Trophoblast cell (in vitro differentiated cells and primary cell): ENCODE data around the gene IPMK.
"Not testable (repeated sequence)": the region's sequence is repeated elsewhere in the genome, so short reads cannot be mapped to it uniquely, and the experiment has no call there.

ENCODE experiments used
- DNase-seq, 2 donors: peaks; one replicate each; pipeline ENCODE4 v3.0.0-alpha.2; 2016
- H2AFZ ChIP-seq: 2 replicates; pipeline ENCODE4 v1.6.1; 2013; ENCODE audit warnings: low read length, moderate library complexity, mild to moderate bottlenecking; ENCODE audit not compliant: insufficient read depth, poor library complexity
- H2AK5ac ChIP-seq: 2 replicates; pipeline ENCODE4 v1.6.1; 2013; ENCODE audit warnings: mild to moderate bottlenecking, low read length
- H2BK120ac ChIP-seq: 2 replicates; pipeline ENCODE4 v1.6.1; 2013; ENCODE audit warnings: low read length, mild to moderate bottlenecking, moderate library complexity; ENCODE audit not compliant: insufficient read depth, poor library complexity
- H2BK12ac ChIP-seq: 2 replicates; pipeline ENCODE4 v1.6.1; 2013; ENCODE audit warnings: mild to moderate bottlenecking, low read length, moderate library complexity
- H2BK5ac ChIP-seq: 2 replicates; pipeline ENCODE4 v1.6.1; 2013; ENCODE audit warnings: low read length, low read depth, moderate library complexity, mild to moderate bottlenecking; ENCODE audit not compliant: poor library complexity
- H3K14ac ChIP-seq: 2 replicates; pipeline ENCODE4 v1.6.1; 2013; ENCODE audit warnings: mild to moderate bottlenecking, low read length
- H3K18ac ChIP-seq: 2 replicates; pipeline ENCODE4 v1.6.1; 2013; ENCODE audit warnings: mild to moderate bottlenecking, low read length
- H3K23ac ChIP-seq: 2 replicates; pipeline ENCODE4 v1.6.1; 2013; ENCODE audit warnings: low read length
- H3K27ac ChIP-seq: 2 replicates; pipeline ENCODE4 v1.5.1; 2013; ENCODE audit warnings: low read depth, mild to moderate bottlenecking, inconsistent platforms, low read length, moderate library complexity
- H3K27me3 ChIP-seq: 2 replicates; pipeline ENCODE4 v1.6.1; 2013; ENCODE audit warnings: inconsistent platforms, mild to moderate bottlenecking, low read length, moderate library complexity; ENCODE audit not compliant: insufficient read depth
- H3K36me3 ChIP-seq, 2 experiments: 1 replicate in 1 of 2; 2 replicates in 1 of 2; pipeline ENCODE4 v1.6.1; 2013; ENCODE audit warnings: low read length in 2 of 2, mild to moderate bottlenecking in 2 of 2, moderate library complexity in 1 of 2; ENCODE audit not compliant: insufficient read depth in 2 of 2, control insufficient read depth in 1 of 2
- H3K4ac ChIP-seq: 2 replicates; pipeline ENCODE4 v1.6.1; 2013; ENCODE audit warnings: low read depth, mild to moderate bottlenecking, low read length, moderate library complexity
- H3K4me1 ChIP-seq, 2 experiments: 1 replicate in 1 of 2; 2 replicates in 1 of 2; pipeline ENCODE4 v1.6.1; 2013; ENCODE audit warnings: low read length in 2 of 2, mild to moderate bottlenecking in 2 of 2, moderate library complexity in 1 of 2; ENCODE audit not compliant: insufficient read depth in 2 of 2, control insufficient read depth in 1 of 2
- H3K4me2 ChIP-seq: 2 replicates; pipeline ENCODE4 v1.6.1; 2013; ENCODE audit warnings: inconsistent platforms, mild to moderate bottlenecking, low read length, moderate library complexity
- H3K4me3 ChIP-seq: 2 replicates; pipeline ENCODE4 v1.5.1; 2013; ENCODE audit warnings: mild to moderate bottlenecking, low read depth, low read length, inconsistent platforms
- H3K79me1 ChIP-seq: one replicate; pipeline ENCODE4 v1.6.1; 2013; ENCODE audit warnings: low read length
- H3K79me2 ChIP-seq: 2 replicates; pipeline ENCODE4 v1.6.1; 2013; ENCODE audit warnings: low read length, mild to moderate bottlenecking; ENCODE audit not compliant: control insufficient read depth, insufficient read depth, poor library complexity
- H3K9ac ChIP-seq: 2 replicates; pipeline ENCODE4 v1.6.1; 2013; ENCODE audit warnings: mild to moderate bottlenecking, low read length
- H3K9me3 ChIP-seq: 2 replicates; pipeline ENCODE4 v1.6.1; 2013; ENCODE audit warnings: low read depth, mild to moderate bottlenecking, control low read depth, inconsistent platforms, low read length; ENCODE audit not compliant: insufficient read depth
- H4K12ac ChIP-seq: 2 replicates; pipeline ENCODE4 v1.6.1; 2013; ENCODE audit warnings: low read depth, mild to moderate bottlenecking, low read length, moderate library complexity
- H4K8ac ChIP-seq: 2 replicates; pipeline ENCODE4 v1.6.1; 2013; ENCODE audit warnings: low read depth, mild to moderate bottlenecking, low read length, moderate library complexity
- H4K91ac ChIP-seq: one replicate; pipeline ENCODE4 v1.6.1; 2013; ENCODE audit warnings: low read depth, mild to moderate bottlenecking, low read length, moderate library complexity
- WGBS: extraction: QIAGEN DNeasy Blood & Tissue Kit; methylation state at CpG from one replicate; pipeline ENCODE4 v1.1.7; 2013; ENCODE audit warnings: missing lambda C conversion rate; ENCODE audit not compliant: insufficient read length, insufficient coverage; ENCODE audit errors: extremely low coverage; 5-methylcytosine and 5-hydroxymethylcytosine counted together

Gene IPMK

GRCh38 chr10:58256013-58256780 is 11.5 kb downstream of the IPMK start:
- DNase-seq = peak; percentile 89 to 91
- not testable (repeated sequence) for H4K8ac ChIP-seq, H3K14ac ChIP-seq, H2AFZ ChIP-seq, H2BK120ac ChIP-seq, H3K79me2 ChIP-seq, H3K36me3 ChIP-seq, H4K91ac ChIP-seq, H3K79me1 ChIP-seq, H3K27me3 ChIP-seq, H3K4me1 ChIP-seq, H3K9ac ChIP-seq, H3K4ac ChIP-seq, H2BK5ac ChIP-seq, H3K9me3 ChIP-seq, H3K4me3 ChIP-seq, H2AK5ac ChIP-seq, H4K12ac ChIP-seq, H2BK12ac ChIP-seq, H3K4me2 ChIP-seq, H3K23ac ChIP-seq, H3K18ac ChIP-seq
- no CpG with 5 or more reads among the region's 7 CpGs for WGBS
- H3K27ac ChIP-seq = peak overlapping the region; percentile 26

DNA sequence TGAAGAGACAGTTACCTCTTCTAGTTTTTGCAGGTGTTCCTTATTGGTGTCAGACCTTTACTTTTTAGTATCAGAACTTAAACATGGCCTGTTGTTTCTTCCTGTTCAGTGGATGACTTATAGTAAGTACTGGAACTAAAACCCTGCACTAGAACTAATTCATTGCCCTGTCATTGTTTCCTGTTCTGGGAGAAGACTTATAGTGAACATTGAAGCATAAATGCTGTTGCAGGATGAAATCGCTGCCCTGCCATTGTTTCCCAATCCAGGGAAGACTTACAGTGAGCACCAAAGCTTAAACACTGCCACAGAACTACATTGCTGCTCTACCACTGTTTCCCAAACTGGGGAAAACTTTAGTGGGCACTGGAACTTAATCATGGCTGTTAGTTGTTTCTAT is 13.1 kb downstream of the IPMK start:
- Histone ChIP-seq H3K4me1 (no peaks in the 10 kb centered on the region), H2BK12ac (no peak overlapping the region), H3K14ac (no peak overlapping the region), H3K9ac (no peak overlapping the region), H3K23ac (no peak overlapping the region), H2AK5ac (no peak overlapping the region), H4K8ac (no peak overlapping the region), H4K12ac (no peak overlapping the region), H3K79me2 (no peaks in the 10 kb centered on the region), H3K4me2 (no peak overlapping the region), H3K79me1 (no peaks in the 10 kb centered on the region), H4K91ac (no peak overlapping the region), H3K9me3 (peaks cover 3% of the 10 kb centered on the region), H2BK120ac (no peak overlapping the region), H2BK5ac (no peak overlapping the region), H3K27me3 (no peaks in the 10 kb centered on the region), H3K27ac (no peak overlapping the region), H2AFZ (no peak overlapping the region), H3K36me3 (peaks cover 2 to 4% of the 10 kb centered on the region in 2 experiments), H3K4ac (no peak overlapping the region), H3K18ac (no peak overlapping the region), H3K4me3 (no peak overlapping the region)
- no peak for DNase-seq
- WGBS = no CpG with 5 or more reads among the region's 1 CpG

DNA sequence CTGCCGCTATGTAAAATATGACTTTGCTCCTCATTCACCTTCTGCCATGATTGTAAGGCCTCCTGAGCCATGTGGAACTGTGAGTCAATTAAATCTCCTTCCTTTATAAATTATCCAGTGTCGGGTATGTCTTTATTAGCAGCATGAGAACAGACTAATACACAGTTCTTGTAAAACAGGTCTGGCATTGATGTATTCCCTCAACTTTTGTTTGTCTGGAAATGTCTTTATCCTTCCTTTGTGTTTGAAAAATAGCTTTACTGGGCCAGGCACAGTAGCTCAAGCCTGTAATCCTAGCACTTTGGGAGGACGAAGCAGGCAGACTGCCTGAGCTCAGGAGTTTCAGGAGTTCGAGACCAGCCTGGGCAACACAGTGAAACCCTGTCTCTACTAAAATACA is 14.5 kb downstream of the IPMK start:
- H3K27ac ChIP-seq = no peak overlapping the region
- no peaks in the 10 kb centered on the region for H3K4me1 ChIP-seq
- no peak overlapping the region for H3K9ac ChIP-seq
- no peak overlapping the region for H3K18ac ChIP-seq
- H3K14ac ChIP-seq = no peak overlapping the region
- H3K79me2 ChIP-seq = no peaks in the 10 kb centered on the region
- no peak overlapping the region for H2AFZ ChIP-seq
- no peak overlapping the region for H3K4me2 ChIP-seq
- peaks cover 2 to 4% of the 10 kb centered on the region in 2 experiments for H3K36me3 ChIP-seq
- no peak for DNase-seq
- H4K8ac ChIP-seq = no peak overlapping the region
- no peaks in the 10 kb centered on the region for H3K27me3 ChIP-seq
- no peak overlapping the region for H2AK5ac ChIP-seq
- H2BK120ac ChIP-seq = no peak overlapping the region
- WGBS = no CpG with 5 or more reads among the region's 4 CpGs
- H3K4me3 ChIP-seq = no peak overlapping the region
- no peak overlapping the region for H3K23ac ChIP-seq
- no peak overlapping the region for H3K4ac ChIP-seq
- no peak overlapping the region for H2BK5ac ChIP-seq
- H4K12ac ChIP-seq = no peak overlapping the region
- H2BK12ac ChIP-seq = no peak overlapping the region
- H3K9me3 ChIP-seq = peaks cover 3% of the 10 kb centered on the region
- H3K79me1 ChIP-seq = no peaks in the 10 kb centered on the region
- no peak overlapping the region for H4K91ac ChIP-seq

- not testable (repeated sequence) for H3K18ac ChIP-seq, H2BK120ac ChIP-seq, H3K79me1 ChIP-seq, H4K12ac ChIP-seq, H3K4ac ChIP-seq, H2AFZ ChIP-seq, H3K9me3 ChIP-seq, H3K36me3 ChIP-seq, H3K4me3 ChIP-seq, H3K27me3 ChIP-seq, H4K8ac ChIP-seq, H3K4me2 ChIP-seq, H2BK5ac ChIP-seq, DNase-seq, H3K23ac ChIP-seq, H3K27ac ChIP-seq, H4K91ac ChIP-seq, H3K9ac ChIP-seq, H3K79me2 ChIP-seq, H2BK12ac ChIP-seq, H2AK5ac ChIP-seq, H3K14ac ChIP-seq, H3K4me1 ChIP-seq
- WGBS = no CpG with 5 or more reads among the region's 3 CpGs
Observed at GRCh38 chr10:58244666-58245065, 23.0 kb downstream of the IPMK start.
